Upper lobe of left lung (tissue), 4 donors: Measurements from ENCODE around the gene PROX2.

Experiments used
- CTCF ChIP-seq, 6 experiments: fragments of 450-650 bp in 4 of 6; fragments of 200-600 bp in 2 of 6; sonication (generic) in 2 of 6; IDR thresholded peaks; one replicate each; pipeline ENCODE4 v1.5.1; 2016 to 2019; ENCODE audit warnings: antibody characterized with exemption in 6 of 6
- EP300 ChIP-seq, 4 donors: sonication (generic); formaldehyde crosslinking; IDR thresholded peaks; one replicate each; pipeline ENCODE4 v1.5.1; 2017; ENCODE audit warnings: antibody characterized with exemption in 4 of 4, control low read depth in 2 of 4
- POLR2A ChIP-seq, 4 donors: fragments of 450-650 bp; IDR thresholded peaks; one replicate each; pipeline ENCODE4 v1.5.1; 2016 to 2017; ENCODE audit warnings: antibody characterized with exemption in 4 of 4, mild to moderate bottlenecking in 2 of 4
- POLR2AphosphoS5 ChIP-seq, 2 donors: sonication (generic); formaldehyde crosslinking; IDR thresholded peaks; one replicate each; pipeline ENCODE4 v1.5.1; 2017; ENCODE audit warnings: antibody characterized with exemption in 2 of 2

DNA sequence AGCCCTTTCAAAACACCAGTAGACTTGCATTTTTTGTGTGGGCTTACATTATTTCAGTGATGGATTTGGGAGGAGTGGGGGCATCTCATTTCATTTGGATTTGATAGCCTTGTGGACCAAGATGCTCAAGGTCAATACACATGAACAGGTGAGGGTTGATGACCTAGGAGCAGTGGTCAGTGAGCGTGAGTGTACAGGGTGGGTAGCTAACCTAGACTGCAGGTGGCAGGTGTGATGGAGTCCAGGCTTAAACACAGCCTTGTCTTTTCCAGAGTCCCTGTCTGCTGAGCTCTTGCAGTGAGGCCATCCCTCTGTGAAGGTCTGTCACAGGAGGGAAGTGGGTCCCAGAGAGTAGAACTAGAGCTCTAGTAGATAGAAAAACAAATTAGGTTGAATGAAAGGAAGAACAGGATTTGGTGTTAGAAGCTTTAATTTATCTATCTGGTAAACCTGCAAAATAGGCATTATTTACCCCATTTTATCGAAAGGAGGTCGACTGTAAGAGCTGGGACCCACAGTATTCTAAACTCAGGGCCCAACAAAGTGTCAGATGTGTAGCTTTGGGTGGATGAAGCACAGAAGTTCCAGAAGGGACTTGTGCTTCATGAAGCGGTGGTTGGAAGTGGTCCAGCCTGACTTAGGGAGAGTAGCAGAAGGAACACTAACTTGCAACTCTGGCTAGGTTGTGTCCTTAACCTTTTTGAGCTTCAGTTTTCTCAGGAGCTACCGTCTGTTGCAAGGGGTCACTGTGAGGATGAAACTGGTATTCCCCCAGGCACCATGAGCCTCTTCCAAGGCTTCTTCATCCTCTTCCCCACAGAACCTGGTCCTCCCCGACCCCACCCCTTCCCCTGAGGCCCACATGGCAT, 28.9 kb upstream of the PROX2 start:
- TF ChIP-seq CTCF (IDR thresholded peaks at IDR 0.05) (no peak), POLR2A (IDR thresholded peaks at IDR 0.05) (no peak), EP300 (IDR thresholded peaks at IDR 0.05) (no peak), POLR2AphosphoS5 (IDR thresholded peaks at IDR 0.05) (no peak)
